ENCODE data around the gene NCAPH2.

GRCh38 chr22:50504369-50505211, 3.4 kb upstream of the NCAPH2 start:
- no peak for TF ChIP-seq CTCF (IDR thresholded peaks at IDR 0.05)
- no peak for TF ChIP-seq POLR2A (IDR thresholded peaks at IDR 0.05)
